Left kidney (tissue), 2 donors: ENCODE results near the gene RABL6. TPM values are rescaled to one million over a fixed set of nuclear protein-coding genes. Genes with fewer than 3 reads are reported as not detected.
"Not testable (repeated sequence)": the region's sequence is repeated elsewhere in the genome, so short reads cannot be mapped to it uniquely, and the experiment has no call there.

Source experiments
- DNase-seq: peaks from one replicate; pipeline ENCODE4 v3.0.0-alpha.2; 2013
- polyA plus RNA-seq: library from polyadenylated mRNA; unstranded; fragments of 120-200 nt; gene quantifications from one replicate; pipeline ENCODE4 v1.2.1, GENCODE V29; 2013; ENCODE audit not compliant: insufficient read length

RABL6 gene
- polyA plus RNA-seq, 1 donor: 59.9 TPM

- DNase-seq: no peak
These were observed 48.9 kb downstream of the RABL6 start for GRCh38 chr9:136856541-136857141.

GRCh38 chr9:136857166-136857565 is 49.4 kb downstream of the RABL6 start:
- DNase-seq: no peak

- no peak for DNase-seq
These were observed 50.0 kb downstream of the RABL6 start for GRCh38 chr9:136857581-136858412.

GRCh38 chr9:136858452-136858843 is 50.7 kb downstream of the RABL6 start:
- DNase-seq: no peak

- no peak for DNase-seq
These were observed 51.4 kb downstream of the RABL6 start for GRCh38 chr9:136858844-136859757.

- no peak for DNase-seq
These were observed 52.8 kb downstream of the RABL6 start for GRCh38 chr9:136860529-136860928.

GRCh38 chr9:136860933-136861873 is 53.5 kb downstream of the RABL6 start:
- DNase-seq: no peak

- no peak for DNase-seq
These were observed 54.2 kb downstream of the RABL6 start for GRCh38 chr9:136861874-136862457.

GRCh38 chr9:136862849-136863622 is 55.3 kb downstream of the RABL6 start:
- no peak for DNase-seq

GRCh38 chr9:136863623-136864273 is 56.0 kb downstream of the RABL6 start:
- no peak for DNase-seq

- no peak for DNase-seq
These were observed 57.5 kb downstream of the RABL6 start for GRCh38 chr9:136865041-136865767.

GRCh38 chr9:136865768-136866103 is 58.0 kb downstream of the RABL6 start:
- DNase-seq: no peak

- not testable (repeated sequence) for DNase-seq
These were observed 59.2 kb downstream of the RABL6 start for GRCh38 chr9:136866898-136867421.

GRCh38 chr9:136867480-136867879 is 59.7 kb downstream of the RABL6 start:
- DNase-seq: no peak

GRCh38 chr9:136867917-136868316 is 60.2 kb downstream of the RABL6 start:
- DNase-seq: no peak

GRCh38 chr9:136868644-136869043 is 60.9 kb downstream of the RABL6 start:
- DNase-seq: no peak

- not testable (repeated sequence) for DNase-seq
These were observed 61.9 kb downstream of the RABL6 start for GRCh38 chr9:136869611-136870010.

- DNase-seq: no peak
These were observed 67.4 kb downstream of the RABL6 start for GRCh38 chr9:136875155-136875554.

- DNase-seq: no peak
These were observed 68.7 kb downstream of the RABL6 start for GRCh38 chr9:136876476-136876875.
